Nucleus accumbens (tissue), 56 donors: ENCODE results near the gene KHDC4.

Experiments used
- DNase-seq, 56 donors: peaks; one replicate each; lab custom pipeline; 2025; lab: John Stamatoyannopoulos, UW

Gene KHDC4

GRCh38 chr1:155934097-155934935, at the start of gene KHDC4:
KHDC4 (minus strand) TSS chr1:155934413; CDS start chr1:155934373, 40 bp downstream.
- peak; percentile 73 to 98 (median 95) for DNase-seq

- DNase-seq: no peak
Observed at GRCh38 chr1:155983191-155984024, 49.2 kb upstream of the KHDC4 start.

GRCh38 chr1:155982106-155982505, 47.9 kb upstream of the KHDC4 start:
- no peak for DNase-seq

- DNase-seq: no peak
Observed at GRCh38 chr1:155981266-155982088, 47.3 kb upstream of the KHDC4 start.

- DNase-seq: peak in 1 of 56 donors; percentile 15
Observed at GRCh38 chr1:155979597-155980343, 45.6 kb upstream of the KHDC4 start.

GRCh38 chr1:155978973-155979429, 44.8 kb upstream of the KHDC4 start:
- peak in 2 of 56 donors; percentile 10 to 24 for DNase-seq

GRCh38 chr1:155978325-155978972, 44.2 kb upstream of the KHDC4 start, which contains the start of gene ARHGEF2:
ARHGEF2 (minus strand) TSS chr1:155978547; CDS start chr1:155978427, 120 bp downstream.
- DNase-seq: peak in 47 of 56 donors; percentile 26 to 72 (median 52)

GRCh38 chr1:155977690-155978324, 43.6 kb upstream of the KHDC4 start:
- peak in 36 of 56 donors; percentile 16 to 71 (median 49) for DNase-seq

- peak in 10 of 56 donors; percentile 29 to 64 (median 51) for DNase-seq
Observed at GRCh38 chr1:155976913-155977689, 42.9 kb upstream of the KHDC4 start.

- DNase-seq: peak in 23 of 56 donors; percentile 10 to 67 (median 35)
Observed at GRCh38 chr1:155976062-155976912, 42.1 kb upstream of the KHDC4 start.

- DNase-seq: peak in 8 of 56 donors; percentile 28 to 58 (median 44)
Observed at GRCh38 chr1:155975375-155976061, 41.3 kb upstream of the KHDC4 start.

- DNase-seq: peak in 55 of 56 donors; percentile 28 to 93 (median 83)
Observed at GRCh38 chr1:155974208-155975115, 40.2 kb upstream of the KHDC4 start.

- peak in 1 of 56 donors; percentile 34 for DNase-seq
Observed at GRCh38 chr1:155973723-155974122, 39.5 kb upstream of the KHDC4 start.

- peak in 46 of 56 donors; percentile 11 to 81 (median 62) for DNase-seq
Observed at GRCh38 chr1:155971910-155972809, 37.9 kb upstream of the KHDC4 start.
